ENCODE measurements around the gene XYLT2.

DNA sequence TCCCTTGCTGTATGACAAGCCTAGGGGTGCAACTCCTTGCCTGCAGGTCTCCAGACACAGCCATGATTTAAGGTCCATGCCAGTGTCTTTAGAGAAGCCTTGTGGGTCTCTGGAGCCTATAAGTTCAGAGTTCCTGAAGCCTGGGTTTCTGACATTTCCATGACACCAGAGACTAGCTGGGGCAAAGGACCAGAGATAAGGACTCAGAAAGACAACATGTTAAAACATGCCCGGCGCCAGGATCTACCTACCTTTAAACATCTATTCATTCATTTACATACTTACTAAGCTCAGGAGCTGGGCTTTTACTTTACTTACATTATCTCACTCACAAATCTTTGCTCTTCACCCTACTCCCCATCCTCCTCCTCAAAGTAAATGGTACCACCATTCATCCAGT, 25.6 kb downstream of the XYLT2 start:
- TF ChIP-seq, protein P1, sequence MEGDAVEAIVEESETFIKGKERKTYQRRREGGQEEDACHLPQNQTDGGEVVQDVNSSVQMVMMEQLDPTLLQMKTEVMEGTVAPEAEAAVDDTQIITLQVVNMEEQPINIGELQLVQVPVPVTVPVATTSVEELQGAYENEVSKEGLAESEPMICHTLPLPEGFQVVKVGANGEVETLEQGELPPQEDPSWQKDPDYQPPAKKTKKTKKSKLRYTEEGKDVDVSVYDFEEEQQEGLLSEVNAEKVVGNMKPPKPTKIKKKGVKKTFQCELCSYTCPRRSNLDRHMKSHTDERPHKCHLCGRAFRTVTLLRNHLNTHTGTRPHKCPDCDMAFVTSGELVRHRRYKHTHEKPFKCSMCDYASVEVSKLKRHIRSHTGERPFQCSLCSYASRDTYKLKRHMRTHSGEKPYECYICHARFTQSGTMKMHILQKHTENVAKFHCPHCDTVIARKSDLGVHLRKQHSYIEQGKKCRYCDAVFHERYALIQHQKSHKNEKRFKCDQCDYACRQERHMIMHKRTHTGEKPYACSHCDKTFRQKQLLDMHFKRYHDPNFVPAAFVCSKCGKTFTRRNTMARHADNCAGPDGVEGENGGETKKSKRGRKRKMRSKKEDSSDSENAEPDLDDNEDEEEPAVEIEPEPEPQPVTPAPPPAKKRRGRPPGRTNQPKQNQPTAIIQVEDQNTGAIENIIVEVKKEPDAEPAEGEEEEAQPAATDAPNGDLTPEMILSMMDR (IDR thresholded peaks at IDR 0.05) = no peak
- TF ChIP-seq POLR2A (IDR thresholded peaks at IDR 0.05) = no peak
